B cell (primary cell): ENCODE results near the gene FAM53B. TPM values are rescaled to one million over a fixed set of nuclear protein-coding genes. Genes with fewer than 3 reads are reported as not detected.

ENCODE experiments used
- ATAC-seq: fragments of 200-7000 bp; cut with Tn5 transposase; one replicate; pipeline ENCODE4 v1.10.0; 2021; ENCODE audit warnings: low read depth, mild to moderate bottlenecking, moderate number of reproducible peaks, moderate library complexity
- CTCF ChIA-PET: fragments of 350-600 bp; sonication (Branson Sonifier 250); formaldehyde crosslinking; loops from one replicate; lab custom pipeline; 2021; ENCODE audit warnings: antibody characterized with exemption, inconsistent platforms; lab: Charles Lee
- POLR2A ChIA-PET: fragments of 350-600 bp; sonication (Branson Sonifier 250); formaldehyde crosslinking; loops from one replicate; lab custom pipeline; 2021; ENCODE audit warnings: antibody characterized with exemption; lab: Charles Lee
- DNase-seq: peaks from one replicate; pipeline ENCODE4 v3.0.0; 2013
- H2AFZ ChIP-seq: 2 replicates; pipeline ENCODE4 v1.6.1; 2012; ENCODE audit warnings: mild to moderate bottlenecking, low read depth, low read length; ENCODE audit not compliant: insufficient read depth, poor library complexity, severe bottlenecking
- H3K27ac ChIP-seq, 2 donors: 1 replicate in 1 of 2; 2 replicates in 1 of 2; pipeline ENCODE4 v1.5.1; 2012 to 2013; ENCODE audit warnings: low read length in 2 of 2, mild to moderate bottlenecking in 2 of 2, moderate library complexity in 1 of 2
- H3K27me3 ChIP-seq, 4 experiments: fragments of 200-600 bp in 1 of 4; sonication (generic) in 1 of 4; replicated peaks in 1 of 4; 1 replicate in 2 of 4; 2 replicates in 2 of 4; pipeline versions ENCODE4 v1.6.1 to v1.7.0; 2013 to 2016; ENCODE audit warnings: low read length in 3 of 4, mild to moderate bottlenecking in 2 of 4, mixed read lengths in 1 of 4, moderate library complexity in 1 of 4; ENCODE audit not compliant: insufficient read depth in 4 of 4, control insufficient read depth in 3 of 4; ENCODE audit errors: control extremely low read depth in 1 of 4
- H3K36me3 ChIP-seq, 2 experiments: replicated peaks in 1 of 2; 1 replicate in 1 of 2; 2 replicates in 1 of 2; pipeline versions ENCODE4 v1.6.1 to v1.7.1; 2013; ENCODE audit warnings: low read length in 1 of 2; ENCODE audit not compliant: insufficient read depth in 2 of 2, control insufficient read depth in 1 of 2; ENCODE audit errors: control extremely low read depth in 1 of 2, extremely low read depth in 1 of 2
- H3K4me1 ChIP-seq, 2 donors: fragments of 200-600 bp in 1 of 2; sonication (generic) in 1 of 2; 1 replicate in 1 of 2; 2 replicates in 1 of 2; pipeline versions ENCODE4 v1.5.1 to v1.6.1; 2013 to 2017; ENCODE audit warnings: low read length in 2 of 2; ENCODE audit not compliant: control insufficient read depth in 2 of 2, insufficient read depth in 2 of 2
- H3K4me2 ChIP-seq: replicated peaks from 2 replicates; pipeline ENCODE3; 2012; ENCODE audit warnings: mild to moderate bottlenecking, low read depth, low read length; ENCODE audit not compliant: poor library complexity, severe bottlenecking
- H3K4me3 ChIP-seq, 5 experiments: fragments of 200-600 bp in 1 of 5; sonication (generic) in 1 of 5; 1 replicate in 3 of 5; 2 replicates in 2 of 5; pipeline versions ENCODE4 v1.5.1 to v1.7.0; 2011 to 2016; ENCODE audit warnings: low read length in 4 of 5, mild to moderate bottlenecking in 4 of 5, low read depth in 2 of 5, control low read depth in 1 of 5, moderate library complexity in 1 of 5; ENCODE audit not compliant: insufficient read depth in 1 of 5; ENCODE audit errors: control extremely low read depth in 1 of 5, extremely low read depth in 1 of 5
- H3K79me2 ChIP-seq: fragments of 200-600 bp; sonication (generic); one replicate; pipeline ENCODE4 v1.6.0; 2016; ENCODE audit warnings: low read length; ENCODE audit not compliant: control insufficient read depth, insufficient read depth
- H3K9ac ChIP-seq: fragments of 200-600 bp; sonication (generic); 2 replicates; pipeline ENCODE4 v1.6.1; 2017; ENCODE audit warnings: mild to moderate bottlenecking, low read length, moderate library complexity
- H3K9me3 ChIP-seq, 3 donors: one replicate each; pipeline versions ENCODE4 v1.6.1 to v1.7.1; 2013; ENCODE audit warnings: low read length in 2 of 3; ENCODE audit not compliant: control insufficient read depth in 2 of 3, insufficient read depth in 1 of 3; ENCODE audit errors: control extremely low read depth in 1 of 3
- H4K20me1 ChIP-seq: 2 replicates; pipeline ENCODE4 v1.6.0; 2012; ENCODE audit warnings: mild to moderate bottlenecking, low read length; ENCODE audit not compliant: insufficient read depth, control insufficient read depth, poor library complexity, severe bottlenecking
- H3K27ac Mint-ChIP-seq: one replicate; pipeline ENCODE4 v1.8.0; 2021; ENCODE audit warnings: mixed read lengths
- H3K27me3 Mint-ChIP-seq: one replicate; pipeline ENCODE4 v1.8.0; 2021; ENCODE audit warnings: mixed read lengths
- H3K4me1 Mint-ChIP-seq: one replicate; pipeline ENCODE4 v1.8.0; 2021; ENCODE audit warnings: mixed read lengths
- H3K4me3 Mint-ChIP-seq: one replicate; pipeline ENCODE4 v1.8.0; 2021; ENCODE audit warnings: mixed read lengths
- H3K9me3 Mint-ChIP-seq: one replicate; pipeline ENCODE4 v1.8.0; 2022; ENCODE audit warnings: mixed read lengths; ENCODE audit not compliant: insufficient read depth
- CTCF ChIP-seq: fragments of 200-600 bp; IDR thresholded peaks from one replicate; pipeline ENCODE4 v1.8.0; 2022; ENCODE audit warnings: antibody characterized with exemption, mild to moderate bottlenecking
- EZH2 ChIP-seq: IDR thresholded peaks from 2 replicates; pipeline ENCODE4 v1.6.1; 2012; ENCODE audit warnings: borderline replicate concordance, low read depth, mild to moderate bottlenecking, moderate library complexity, low read length; ENCODE audit not compliant: insufficient read depth, poor library complexity, severe bottlenecking
- WGBS: methylation state at CpG from one replicate; pipeline ENCODE4 v1.1.5; 2013; ENCODE audit warnings: missing lambda C conversion rate; ENCODE audit not compliant: insufficient coverage; 5-methylcytosine and 5-hydroxymethylcytosine counted together
- intact Hi-C: fragments of 100-400 bp; cut with micrococcal nuclease; formaldehyde crosslinking; loops from one replicate; pipeline ENCODE4 v1.10.0; 2022
- polyA plus RNA-seq: library from polyadenylated mRNA; depleted of rRNA; stranded (reverse); fragments of >200 nt; gene quantifications from 2 replicates; pipeline ENCODE4 v1.2.3, GENCODE V29; 2012
- total RNA-seq, 2 donors: library from RNA; stranded (reverse); fragments of 120-200 nt in 1 of 2; gene quantifications; 1 replicate in 1 of 2; 2 replicates in 1 of 2; pipeline versions ENCODE4 v1.2.3 to v1.2.4, GENCODE V29; 2013 to 2022

FAM53B gene
- total and polyA plus RNA-seq, 2 donors (not counting 1 experiment from before 2014, with no cell fraction given): 51.2 to 186 TPM

GRCh38 chr10:124706462-124707143 is 37.6 kb downstream of the FAM53B start:
- peaks cover 0 to 72% of the 10 kb centered on the region in 2 experiments for H3K36me3 ChIP-seq
- Mint-ChIP-seq H3K27me3 (no peaks in the 10 kb centered on the region), H3K4me3 (peak overlapping the region; percentile 19), H3K27ac (peak overlapping the region; percentile 97), H3K4me1 (peaks cover 92% of the 10 kb centered on the region), H3K9me3 (no peaks in the 10 kb centered on the region)
- H3K4me3 ChIP-seq: no peak overlapping the region
- ATAC-seq (no peak), DNase-seq (no peak)
- intact Hi-C loops: no loop called here
- peaks cover 95 to 100% of the 10 kb centered on the region in 2 donors for H3K4me1 ChIP-seq
- H3K27ac ChIP-seq: peak overlapping the region in 1 of 2 donors; percentile 91
- peaks cover 100% of the 10 kb centered on the region for H3K79me2 ChIP-seq
- peak overlapping the region; percentile 4 for H3K4me2 ChIP-seq
- H4K20me1 ChIP-seq: peaks cover 100% of the 10 kb centered on the region
- H3K9ac ChIP-seq: no peak overlapping the region
- H3K27me3 ChIP-seq: no peaks in the 10 kb centered on the region
- H3K9me3 ChIP-seq: no peaks in the 10 kb centered on the region
- POLR2A ChIA-PET: interaction anchor here (1.2 to 2.3 kb wide), 4 partner anchors 10 to 36 kb away, joined by 4 to 7 read pairs (median 5); no protein-coding TSS in a partner anchor
- no peak overlapping the region for H2AFZ ChIP-seq
- WGBS: 96% methylated on average over 9 of the region's 9 CpGs
- TF ChIP-seq EZH2: no peak
- no peak for TF ChIP-seq CTCF
- CTCF ChIA-PET: interaction anchor here (0.9 to 5.7 kb wide), 7 partner anchors 10 to 184 kb away, joined by 3 to 33 read pairs (median 5); no protein-coding TSS in a partner anchor
